Choroid plexus epithelial cell (primary cell): ENCODE measurements around the gene CBX4.

Experiments used
- DNase-seq: peaks from one replicate; pipeline ENCODE4 v3.0.0-alpha.2; 2010; ENCODE audit warnings: low read depth
- H3K4me3 ChIP-seq: 2 replicates; pipeline ENCODE4 v1.5.1; 2011; ENCODE audit warnings: low read depth, mild to moderate bottlenecking, control low read depth, low read length, moderate library complexity
- TF ChIP-seq, protein P1 (sequence below): conservative IDR thresholded peaks from 2 replicates; pipeline ENCODE4 v1.5.1; 2011; ENCODE audit warnings: low read depth, mild to moderate bottlenecking, control low read depth, inconsistent platforms, low read length, moderate library complexity

The CBX4 gene

DNA sequence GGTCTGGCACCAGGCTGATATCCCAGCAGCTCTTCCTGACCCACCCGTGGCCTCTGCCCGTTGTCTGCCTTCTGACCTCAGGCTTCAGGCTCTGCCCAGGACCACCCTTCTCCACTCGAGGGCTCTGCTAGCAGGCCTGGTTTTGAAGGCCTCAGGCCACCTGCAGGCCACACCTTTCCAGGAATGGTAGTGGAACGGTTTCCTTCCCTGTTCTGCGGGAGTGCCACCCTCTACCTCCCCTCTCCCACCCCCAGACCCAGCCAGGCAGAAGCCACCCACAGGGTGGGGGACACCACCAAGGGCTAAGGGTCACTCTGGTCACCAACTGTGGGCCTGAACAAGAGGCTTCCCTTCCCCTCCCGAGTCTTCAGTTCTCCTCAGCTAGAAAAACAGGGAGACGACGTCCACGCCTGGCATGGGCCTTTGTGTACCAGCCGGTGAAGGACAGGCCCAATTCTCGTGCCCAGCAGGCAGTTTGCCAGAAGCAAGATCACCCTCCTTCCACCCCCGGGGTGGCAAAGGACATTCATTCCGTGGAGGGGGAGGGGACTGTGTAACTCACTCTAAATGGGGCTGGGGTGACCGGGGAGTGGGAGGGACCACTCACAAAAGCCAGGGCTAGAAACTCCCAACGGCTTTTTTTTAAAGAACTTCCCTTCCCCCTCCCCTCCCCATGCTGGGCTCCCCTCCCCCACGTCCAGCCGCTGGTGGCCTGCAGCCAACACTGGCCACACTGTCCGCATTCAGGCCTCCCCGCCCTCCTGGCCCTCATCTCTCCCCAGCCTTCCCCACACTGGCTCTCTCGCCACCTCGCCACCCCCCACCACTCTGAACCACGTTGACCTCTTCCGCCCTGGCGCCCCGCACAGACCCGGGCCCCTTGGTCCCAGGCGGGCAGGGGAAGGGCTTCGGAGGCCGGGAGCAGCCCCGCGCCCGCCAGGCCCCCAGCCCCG, 7.7 kb downstream of the CBX4 start:
- DNase-seq = peak; percentile 24
- TF ChIP-seq, protein P1, sequence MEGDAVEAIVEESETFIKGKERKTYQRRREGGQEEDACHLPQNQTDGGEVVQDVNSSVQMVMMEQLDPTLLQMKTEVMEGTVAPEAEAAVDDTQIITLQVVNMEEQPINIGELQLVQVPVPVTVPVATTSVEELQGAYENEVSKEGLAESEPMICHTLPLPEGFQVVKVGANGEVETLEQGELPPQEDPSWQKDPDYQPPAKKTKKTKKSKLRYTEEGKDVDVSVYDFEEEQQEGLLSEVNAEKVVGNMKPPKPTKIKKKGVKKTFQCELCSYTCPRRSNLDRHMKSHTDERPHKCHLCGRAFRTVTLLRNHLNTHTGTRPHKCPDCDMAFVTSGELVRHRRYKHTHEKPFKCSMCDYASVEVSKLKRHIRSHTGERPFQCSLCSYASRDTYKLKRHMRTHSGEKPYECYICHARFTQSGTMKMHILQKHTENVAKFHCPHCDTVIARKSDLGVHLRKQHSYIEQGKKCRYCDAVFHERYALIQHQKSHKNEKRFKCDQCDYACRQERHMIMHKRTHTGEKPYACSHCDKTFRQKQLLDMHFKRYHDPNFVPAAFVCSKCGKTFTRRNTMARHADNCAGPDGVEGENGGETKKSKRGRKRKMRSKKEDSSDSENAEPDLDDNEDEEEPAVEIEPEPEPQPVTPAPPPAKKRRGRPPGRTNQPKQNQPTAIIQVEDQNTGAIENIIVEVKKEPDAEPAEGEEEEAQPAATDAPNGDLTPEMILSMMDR = no peak
- H3K4me3 ChIP-seq = no peak overlapping the region

DNA sequence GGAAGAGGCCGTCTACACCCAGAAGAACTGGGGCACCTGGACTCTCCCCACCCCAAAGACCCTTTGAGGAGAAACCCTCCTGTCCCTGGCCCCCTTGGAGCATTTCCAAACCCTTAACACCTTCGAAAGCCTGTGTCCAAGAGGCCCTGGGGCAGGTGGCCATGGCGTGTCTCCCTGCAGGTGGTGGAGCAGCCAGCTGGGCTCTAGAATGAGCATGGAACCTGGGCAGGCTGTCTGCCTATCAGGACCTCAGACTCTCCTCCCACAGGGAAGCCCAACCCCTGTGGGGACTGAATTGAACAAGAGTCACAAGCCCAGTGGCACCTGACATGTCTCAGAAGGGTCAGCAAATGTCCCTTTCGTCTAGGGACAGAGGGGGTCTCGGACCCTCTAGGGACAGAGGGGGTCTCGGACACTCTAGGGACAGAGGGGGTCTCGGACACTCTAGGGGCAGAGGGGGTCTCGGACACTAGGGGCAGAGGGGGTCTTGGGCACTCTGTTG, 8.4 kb downstream of the CBX4 start:
- TF ChIP-seq, protein P1 = no peak
- no peak overlapping the region for H3K4me3 ChIP-seq
- DNase-seq = no peak

DNA sequence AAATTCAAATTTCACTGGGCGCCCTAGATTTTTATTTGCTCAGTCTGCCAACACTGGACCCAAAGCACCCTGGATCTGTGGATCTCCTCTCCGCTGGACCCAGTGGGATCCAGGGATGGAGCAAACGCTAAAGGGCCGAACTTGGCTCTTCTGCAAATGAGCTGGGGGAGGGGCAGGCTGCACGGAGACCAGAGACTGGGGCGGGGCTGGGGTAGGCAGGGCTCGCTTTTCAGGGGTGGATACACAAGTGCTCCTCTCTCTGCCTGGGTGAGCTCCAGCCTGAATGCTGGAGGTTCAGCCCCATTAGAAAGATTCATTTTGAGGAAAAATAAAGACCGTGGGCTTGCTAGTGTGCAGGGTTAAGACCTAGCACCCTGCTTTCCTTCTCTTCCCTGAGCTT, 8.9 kb downstream of the CBX4 start:
- no peak overlapping the region for H3K4me3 ChIP-seq
- no peak for DNase-seq
- TF ChIP-seq, protein P1 = no peak

DNA sequence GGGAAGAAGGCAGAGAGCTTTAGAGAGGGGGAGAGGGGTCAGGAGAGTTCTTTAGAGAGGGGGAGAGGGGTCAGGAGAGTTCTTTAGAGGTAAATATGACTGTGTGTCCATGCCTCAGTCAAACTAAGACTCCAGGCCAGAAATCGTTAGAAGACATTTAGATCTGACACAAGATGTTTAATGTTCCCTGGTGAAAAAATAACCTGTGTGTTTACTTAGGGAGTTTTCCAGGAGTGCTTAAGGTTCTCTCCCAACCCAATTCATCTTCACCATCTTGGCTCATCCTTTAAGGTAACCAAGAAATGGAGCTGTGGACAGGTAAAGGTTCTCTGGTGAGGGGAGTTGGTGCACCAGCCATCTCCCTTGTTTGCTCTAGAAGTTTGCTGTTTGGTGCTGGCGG, 9.8 kb downstream of the CBX4 start:
- TF ChIP-seq, protein P1 = no peak
- no peak for DNase-seq
- H3K4me3 ChIP-seq = no peak overlapping the region

DNA sequence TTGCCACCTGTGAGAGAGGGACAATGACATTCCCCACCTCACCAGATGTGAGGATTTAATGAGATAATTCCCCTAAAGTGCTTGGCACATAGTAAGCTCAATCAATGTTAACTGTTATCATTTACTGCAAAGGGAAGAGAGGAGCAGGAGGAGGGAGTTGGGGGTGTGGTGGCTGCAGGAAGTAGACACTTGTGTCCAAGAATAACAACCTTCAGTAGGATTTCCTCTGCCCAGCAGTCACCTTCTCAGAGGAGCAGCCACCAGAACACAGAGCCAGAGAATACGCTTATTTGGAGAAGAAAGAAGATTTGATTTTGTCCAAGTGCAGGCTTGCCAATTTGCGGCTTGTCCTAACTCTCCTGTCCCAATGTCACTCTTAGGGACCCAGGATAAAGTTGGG, 10.2 kb downstream of the CBX4 start:
- TF ChIP-seq, protein P1 = no peak
- no peak overlapping the region for H3K4me3 ChIP-seq
- no peak for DNase-seq

DNA sequence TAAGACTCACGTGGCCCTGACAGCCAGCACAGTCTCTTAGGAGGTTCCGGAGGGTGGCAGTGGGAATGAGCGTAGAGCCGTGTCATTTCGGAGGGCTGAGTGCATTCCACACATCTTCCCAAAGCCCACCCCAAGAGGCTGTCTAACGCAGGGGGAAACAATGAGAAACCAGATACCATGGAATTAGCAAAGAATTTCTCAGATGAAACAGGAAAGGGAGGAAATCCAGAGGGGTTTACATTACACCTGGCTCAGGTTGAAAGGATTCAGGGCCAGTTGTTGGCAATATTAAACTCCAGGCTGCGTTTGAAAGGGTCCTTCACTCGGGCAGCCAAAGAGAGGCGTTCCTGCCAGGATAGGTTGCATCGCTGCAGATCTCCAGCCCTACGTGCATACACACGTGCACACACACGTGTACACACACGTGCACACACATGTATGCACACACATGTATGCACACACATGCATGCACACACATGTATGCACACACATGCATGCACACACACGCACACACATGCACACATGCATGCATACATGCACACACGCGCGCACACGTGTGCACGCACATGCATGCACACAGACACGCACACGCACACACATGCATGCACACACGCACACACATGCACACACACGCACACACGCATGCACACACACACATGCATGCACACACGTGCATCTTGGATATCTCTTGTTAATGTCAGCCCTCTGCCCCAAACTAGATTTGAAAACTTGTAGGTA, 12.2 kb downstream of the CBX4 start:
- TF ChIP-seq, protein P1 = no peak
- no peak overlapping the region for H3K4me3 ChIP-seq
- no peak for DNase-seq
